GM23338 (cell line): Measurements from ENCODE around the gene TTC23. TPM values are rescaled to one million over a fixed set of nuclear protein-coding genes. Genes with fewer than 3 reads are reported as not detected.

ENCODE experiments used
- ATAC-seq: fragments of 200-7000 bp; cut with Tn5 transposase; 3 replicates; pipeline ENCODE4 v1.9.1; 2020
- DNase-seq: peaks from one replicate; pipeline ENCODE4 v3.0.0-alpha.2; 2015; ENCODE audit warnings: low spot score
- H2AFZ ChIP-seq: fragments of 200-600 bp; sonication (generic); 2 replicates; pipeline ENCODE4 v1.8.0; 2016; ENCODE audit warnings: antibody characterized with exemption, mild to moderate bottlenecking, moderate library complexity
- H3F3A ChIP-seq: fragments of 200-600 bp; sonication (generic); replicated peaks from 2 replicates; pipeline ENCODE4 v1.8.0; 2017; ENCODE audit warnings: antibody characterized with exemption, mixed run types, low read depth
- H3K27ac ChIP-seq: fragments of 200-600 bp; sonication (generic); 2 replicates; pipeline ENCODE4 v1.6.1; 2016; ENCODE audit warnings: low read depth
- H3K27me3 ChIP-seq: fragments of 200-600 bp; sonication (generic); 2 replicates; pipeline ENCODE4 v1.8.0; 2016; ENCODE audit warnings: mild to moderate bottlenecking, mixed run types, moderate library complexity; ENCODE audit not compliant: insufficient read depth
- H3K36me3 ChIP-seq: fragments of 200-600 bp; sonication (generic); 2 replicates; pipeline ENCODE4 v1.8.0; 2016; ENCODE audit warnings: mild to moderate bottlenecking; ENCODE audit not compliant: insufficient read depth
- H3K4me1 ChIP-seq: fragments of 200-600 bp; sonication (generic); 2 replicates; pipeline ENCODE4 v1.8.0; 2016; ENCODE audit warnings: mild to moderate bottlenecking, moderate library complexity; ENCODE audit not compliant: insufficient read depth
- H3K4me2 ChIP-seq: fragments of 200-600 bp; sonication (generic); 2 replicates; pipeline ENCODE4 v1.7.1; 2017; ENCODE audit warnings: mixed run types
- H3K4me3 ChIP-seq: fragments of 200-600 bp; sonication (generic); 2 replicates; pipeline ENCODE4 v1.6.1; 2016; ENCODE audit warnings: mixed run types
- H3K79me2 ChIP-seq: fragments of 200-600 bp; sonication (generic); replicated peaks from 2 replicates; pipeline ENCODE4 v1.8.0; 2017; ENCODE audit warnings: mild to moderate bottlenecking; ENCODE audit not compliant: insufficient read depth
- H3K9me2 ChIP-seq: fragments of 200-600 bp; sonication (generic); 2 replicates; pipeline ENCODE4 v1.8.0; 2017; ENCODE audit not compliant: insufficient read depth
- H4K20me1 ChIP-seq: fragments of 200-600 bp; sonication (generic); replicated peaks from 2 replicates; pipeline ENCODE4 v1.8.0; 2017; ENCODE audit warnings: mild to moderate bottlenecking; ENCODE audit not compliant: insufficient read depth
- H3K27ac Mint-ChIP-seq: 2 replicates; pipeline ENCODE4 v1.8.0; 2020; ENCODE audit warnings: inconsistent platforms, mild to moderate bottlenecking, moderate library complexity, mixed read lengths
- H3K27me3 Mint-ChIP-seq: 3 replicates; pipeline ENCODE4 v1.8.0; 2022; ENCODE audit warnings: low read depth, mild to moderate bottlenecking, moderate library complexity, mixed read lengths, inconsistent platforms; ENCODE audit not compliant: insufficient read depth, poor library complexity
- H3K36me3 Mint-ChIP-seq: 3 replicates; pipeline ENCODE4 v1.8.0; 2021; ENCODE audit warnings: low read depth, mild to moderate bottlenecking, inconsistent platforms, moderate library complexity, mixed read lengths
- H3K4me1 Mint-ChIP-seq: 3 replicates; pipeline ENCODE4 v1.8.0; 2020; ENCODE audit warnings: mild to moderate bottlenecking, inconsistent platforms, mixed read lengths
- H3K4me3 Mint-ChIP-seq: 3 replicates; pipeline ENCODE4 v1.8.0; 2021; ENCODE audit warnings: moderate library complexity, mild to moderate bottlenecking, inconsistent platforms, mixed read lengths
- H3K9me3 Mint-ChIP-seq: 3 replicates; pipeline ENCODE4 v1.8.0; 2020; ENCODE audit warnings: moderate library complexity, mild to moderate bottlenecking, inconsistent platforms, mixed read lengths
- CTCF ChIP-seq, 2 experiments: fragments of 200-600 bp in 1 of 2; sonication (generic) in 1 of 2; conservative IDR thresholded peaks; 2 replicates each; pipeline versions ENCODE4 v1.5.1 to v1.6.1; 2016 to 2017; ENCODE audit warnings: antibody characterized with exemption in 2 of 2, low read depth in 2 of 2, mild to moderate bottlenecking in 2 of 2, moderate library complexity in 1 of 2
- ETS1 ChIP-seq: IDR thresholded peaks from 2 replicates; pipeline ENCODE4 v1.6.1; 2016; ENCODE audit warnings: antibody characterized with exemption
- EZH2phosphoT487 ChIP-seq: fragments of 200-600 bp; sonication (generic); IDR thresholded peaks from one replicate; pipeline ENCODE4 v1.8.1; 2018; ENCODE audit warnings: antibody characterized with exemption; ENCODE audit not compliant: unreplicated experiment
- NANOG ChIP-seq: IDR thresholded peaks from 2 replicates; pipeline ENCODE4 v1.6.1; 2016; ENCODE audit warnings: antibody characterized with exemption, borderline replicate concordance
- POLR2AphosphoS5 ChIP-seq: IDR thresholded peaks from 2 replicates; pipeline ENCODE4 v1.6.1; 2016; ENCODE audit warnings: antibody characterized with exemption, low read depth
- STAT1 ChIP-seq: IDR thresholded peaks from one replicate; pipeline ENCODE4 v1.6.1; 2016; ENCODE audit warnings: antibody characterized with exemption; ENCODE audit not compliant: unreplicated experiment
- ZNF331 ChIP-seq: fragments of 250-450 bp; sonication (Bioruptor Pico); IDR thresholded peaks from 2 replicates; pipeline ENCODE4 v1.5.0; 2020; ENCODE audit warnings: low read depth, mild to moderate bottlenecking, moderate library complexity
- polyA plus RNA-seq: library from polyadenylated mRNA; unstranded; fragments of >200 nt; fragmentation: Nextera tagmentation; extraction: Ambion mirVana; gene quantifications from 2 replicates; pipeline ENCODE4 v1.2.1, GENCODE V29; 2016
- total RNA-seq: library from RNA; depleted of rRNA; stranded (reverse); fragments of >200 nt; shearing (Covaris generic); gene quantifications from 2 replicates; pipeline ENCODE4 v1.2.3, GENCODE V29; 2014
- TF ChIP-seq, protein P1 (sequence below): IDR thresholded peaks from one replicate; pipeline ENCODE4 v1.6.1; 2018; ENCODE audit warnings: antibody characterized with exemption; ENCODE audit not compliant: unreplicated experiment
- TF ChIP-seq, protein P2 (sequence below): fragments of 250-450 bp; sonication (Bioruptor Pico); IDR thresholded peaks from 2 replicates; pipeline ENCODE4 v1.5.0; 2020; ENCODE audit warnings: mild to moderate bottlenecking, moderate library complexity

TTC23 gene
- total and polyA plus RNA-seq, 2 experiments from 2014 or later, result 6.3 to 25.2 TPM

DNA sequence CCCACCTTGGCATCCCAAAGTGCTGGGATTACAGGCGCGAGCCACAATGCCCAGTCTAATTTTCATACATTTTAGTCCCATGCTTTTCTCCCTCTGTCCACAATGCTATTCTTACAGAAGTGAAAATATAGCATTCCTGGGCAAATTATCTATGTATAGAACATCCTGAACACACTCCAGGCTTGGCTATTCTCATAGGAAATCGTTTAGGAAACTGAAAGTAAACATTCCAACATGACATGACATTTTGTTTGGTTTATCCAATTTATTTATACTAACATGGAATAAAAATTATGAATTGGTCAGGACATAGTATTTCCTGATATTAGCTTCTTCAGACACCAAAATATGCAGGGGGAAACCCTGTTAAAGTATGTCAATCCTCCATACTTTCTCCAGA is 91.9 kb downstream of the TTC23 start:
- Histone ChIP-seq H3K4me2 (no peak overlapping the region), H3K27me3 (no peaks in the 10 kb centered on the region), H3K4me3 (no peak overlapping the region), H3K27ac (no peak overlapping the region), H3K79me2 (no peaks in the 10 kb centered on the region), H3K4me1 (peaks cover 9% of the 10 kb centered on the region; the same call in 1 of the 2 replicates), H2AFZ (no peak overlapping the region), H3F3A (no peaks in the 10 kb centered on the region), H4K20me1 (no peaks in the 10 kb centered on the region), H3K36me3 (no peaks in the 10 kb centered on the region), H3K9me2 (no peaks in the 10 kb centered on the region)
- H3K36me3 Mint-ChIP-seq, result peaks cover 3% of the 10 kb centered on the region; the same call in 1 of the 3 replicates
- H3K9me3 Mint-ChIP-seq, result no peaks in the 10 kb centered on the region
- TF ChIP-seq POLR2AphosphoS5 (no peak), STAT1 (no peak), CTCF (conservative IDR thresholded peaks at IDR 0.05; ENCODE audit: low read depth in 2 of 2) (no peak), ETS1 (no peak), NANOG (no peak), EZH2phosphoT487 (no peak), ZNF331 (CRISPR knock-in tag) (no peak)
- TF ChIP-seq, protein P1, sequence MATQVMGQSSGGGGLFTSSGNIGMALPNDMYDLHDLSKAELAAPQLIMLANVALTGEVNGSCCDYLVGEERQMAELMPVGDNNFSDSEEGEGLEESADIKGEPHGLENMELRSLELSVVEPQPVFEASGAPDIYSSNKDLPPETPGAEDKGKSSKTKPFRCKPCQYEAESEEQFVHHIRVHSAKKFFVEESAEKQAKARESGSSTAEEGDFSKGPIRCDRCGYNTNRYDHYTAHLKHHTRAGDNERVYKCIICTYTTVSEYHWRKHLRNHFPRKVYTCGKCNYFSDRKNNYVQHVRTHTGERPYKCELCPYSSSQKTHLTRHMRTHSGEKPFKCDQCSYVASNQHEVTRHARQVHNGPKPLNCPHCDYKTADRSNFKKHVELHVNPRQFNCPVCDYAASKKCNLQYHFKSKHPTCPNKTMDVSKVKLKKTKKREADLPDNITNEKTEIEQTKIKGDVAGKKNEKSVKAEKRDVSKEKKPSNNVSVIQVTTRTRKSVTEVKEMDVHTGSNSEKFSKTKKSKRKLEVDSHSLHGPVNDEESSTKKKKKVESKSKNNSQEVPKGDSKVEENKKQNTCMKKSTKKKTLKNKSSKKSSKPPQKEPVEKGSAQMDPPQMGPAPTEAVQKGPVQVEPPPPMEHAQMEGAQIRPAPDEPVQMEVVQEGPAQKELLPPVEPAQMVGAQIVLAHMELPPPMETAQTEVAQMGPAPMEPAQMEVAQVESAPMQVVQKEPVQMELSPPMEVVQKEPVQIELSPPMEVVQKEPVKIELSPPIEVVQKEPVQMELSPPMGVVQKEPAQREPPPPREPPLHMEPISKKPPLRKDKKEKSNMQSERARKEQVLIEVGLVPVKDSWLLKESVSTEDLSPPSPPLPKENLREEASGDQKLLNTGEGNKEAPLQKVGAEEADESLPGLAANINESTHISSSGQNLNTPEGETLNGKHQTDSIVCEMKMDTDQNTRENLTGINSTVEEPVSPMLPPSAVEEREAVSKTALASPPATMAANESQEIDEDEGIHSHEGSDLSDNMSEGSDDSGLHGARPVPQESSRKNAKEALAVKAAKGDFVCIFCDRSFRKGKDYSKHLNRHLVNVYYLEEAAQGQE, result no peak
- TF ChIP-seq, protein P2, sequence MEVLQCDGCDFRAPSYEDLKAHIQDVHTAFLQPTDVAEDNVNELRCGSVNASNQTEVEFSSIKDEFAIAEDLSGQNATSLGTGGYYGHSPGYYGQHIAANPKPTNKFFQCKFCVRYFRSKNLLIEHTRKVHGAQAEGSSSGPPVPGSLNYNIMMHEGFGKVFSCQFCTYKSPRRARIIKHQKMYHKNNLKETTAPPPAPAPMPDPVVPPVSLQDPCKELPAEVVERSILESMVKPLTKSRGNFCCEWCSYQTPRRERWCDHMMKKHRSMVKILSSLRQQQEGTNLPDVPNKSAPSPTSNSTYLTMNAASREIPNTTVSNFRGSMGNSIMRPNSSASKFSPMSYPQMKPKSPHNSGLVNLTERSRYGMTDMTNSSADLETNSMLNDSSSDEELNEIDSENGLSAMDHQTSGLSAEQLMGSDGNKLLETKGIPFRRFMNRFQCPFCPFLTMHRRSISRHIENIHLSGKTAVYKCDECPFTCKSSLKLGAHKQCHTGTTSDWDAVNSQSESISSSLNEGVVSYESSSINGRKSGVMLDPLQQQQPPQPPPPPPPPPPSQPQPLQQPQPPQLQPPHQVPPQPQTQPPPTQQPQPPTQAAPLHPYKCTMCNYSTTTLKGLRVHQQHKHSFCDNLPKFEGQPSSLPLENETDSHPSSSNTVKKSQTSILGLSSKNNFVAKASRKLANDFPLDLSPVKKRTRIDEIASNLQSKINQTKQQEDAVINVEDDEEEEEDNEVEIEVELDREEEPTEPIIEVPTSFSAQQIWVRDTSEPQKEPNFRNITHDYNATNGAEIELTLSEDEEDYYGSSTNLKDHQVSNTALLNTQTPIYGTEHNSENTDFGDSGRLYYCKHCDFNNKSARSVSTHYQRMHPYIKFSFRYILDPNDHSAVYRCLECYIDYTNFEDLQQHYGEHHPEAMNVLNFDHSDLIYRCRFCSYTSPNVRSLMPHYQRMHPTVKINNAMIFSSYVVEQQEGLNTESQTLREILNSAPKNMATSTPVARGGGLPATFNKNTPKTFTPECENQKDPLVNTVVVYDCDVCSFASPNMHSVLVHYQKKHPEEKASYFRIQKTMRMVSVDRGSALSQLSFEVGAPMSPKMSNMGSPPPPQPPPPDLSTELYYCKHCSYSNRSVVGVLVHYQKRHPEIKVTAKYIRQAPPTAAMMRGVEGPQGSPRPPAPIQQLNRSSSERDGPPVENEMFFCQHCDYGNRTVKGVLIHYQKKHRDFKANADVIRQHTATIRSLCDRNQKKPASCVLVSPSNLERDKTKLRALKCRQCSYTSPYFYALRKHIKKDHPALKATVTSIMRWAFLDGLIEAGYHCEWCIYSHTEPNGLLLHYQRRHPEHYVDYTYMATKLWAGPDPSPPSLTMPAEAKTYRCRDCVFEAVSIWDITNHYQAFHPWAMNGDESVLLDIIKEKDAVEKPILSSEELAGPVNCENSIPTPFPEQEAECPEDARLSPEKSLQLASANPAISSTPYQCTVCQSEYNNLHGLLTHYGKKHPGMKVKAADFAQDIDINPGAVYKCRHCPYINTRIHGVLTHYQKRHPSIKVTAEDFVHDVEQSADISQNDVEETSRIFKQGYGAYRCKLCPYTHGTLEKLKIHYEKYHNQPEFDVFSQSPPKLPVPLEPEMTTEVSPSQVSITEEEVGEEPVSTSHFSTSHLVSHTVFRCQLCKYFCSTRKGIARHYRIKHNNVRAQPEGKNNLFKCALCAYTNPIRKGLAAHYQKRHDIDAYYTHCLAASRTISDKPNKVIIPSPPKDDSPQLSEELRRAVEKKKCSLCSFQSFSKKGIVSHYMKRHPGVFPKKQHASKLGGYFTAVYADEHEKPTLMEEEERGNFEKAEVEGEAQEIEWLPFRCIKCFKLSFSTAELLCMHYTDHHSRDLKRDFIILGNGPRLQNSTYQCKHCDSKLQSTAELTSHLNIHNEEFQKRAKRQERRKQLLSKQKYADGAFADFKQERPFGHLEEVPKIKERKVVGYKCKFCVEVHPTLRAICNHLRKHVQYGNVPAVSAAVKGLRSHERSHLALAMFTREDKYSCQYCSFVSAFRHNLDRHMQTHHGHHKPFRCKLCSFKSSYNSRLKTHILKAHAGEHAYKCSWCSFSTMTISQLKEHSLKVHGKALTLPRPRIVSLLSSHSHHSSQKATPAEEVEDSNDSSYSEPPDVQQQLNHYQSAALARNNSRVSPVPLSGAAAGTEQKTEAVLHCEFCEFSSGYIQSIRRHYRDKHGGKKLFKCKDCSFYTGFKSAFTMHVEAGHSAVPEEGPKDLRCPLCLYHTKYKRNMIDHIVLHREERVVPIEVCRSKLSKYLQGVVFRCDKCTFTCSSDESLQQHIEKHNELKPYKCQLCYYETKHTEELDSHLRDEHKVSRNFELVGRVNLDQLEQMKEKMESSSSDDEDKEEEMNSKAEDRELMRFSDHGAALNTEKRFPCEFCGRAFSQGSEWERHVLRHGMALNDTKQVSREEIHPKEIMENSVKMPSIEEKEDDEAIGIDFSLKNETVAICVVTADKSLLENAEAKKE, result no peak
- H3K4me1 Mint-ChIP-seq, result peaks cover 9% of the 10 kb centered on the region
- H3K27me3 Mint-ChIP-seq, result peaks cover 7% of the 10 kb centered on the region
- H3K27ac Mint-ChIP-seq, result no peak overlapping the region; the same call in 1 of the 2 replicates
- ATAC-seq (no peak), DNase-seq (no peak)
- no peak overlapping the region for H3K4me3 Mint-ChIP-seq
